ENCODE results near the gene ATG101. TPM values are rescaled to one million over a fixed set of nuclear protein-coding genes. Genes with fewer than 3 reads are reported as not detected.

ATG101 gene
- total and polyA plus RNA-seq, 2 of the 13 experiments (the other 11 are each of a cell fraction or from before 2014, with no cell fraction given): 58.2 to 67.7 TPM

- TF ChIP-seq ZNF607 (CRISPR knock-in tag; IDR thresholded peaks at IDR 0.05; ENCODE audit: borderline replicate concordance) (no peak), DNMT1 (CRISPR knock-in tag; IDR thresholded peaks at IDR 0.05) (no peak), ZIK1 (CRISPR knock-in tag; IDR thresholded peaks at IDR 0.05; ENCODE audit: borderline replicate concordance, low read depth) (no peak), HMG20B (CRISPR knock-in tag; conservative IDR thresholded peaks at IDR 0.05) (no peak), SRY (CRISPR knock-in tag; IDR thresholded peaks at IDR 0.05) (no peak), KLF15 (CRISPR knock-in tag; IDR thresholded peaks at IDR 0.05; ENCODE audit: borderline replicate concordance) (no peak), GRHL1 (CRISPR knock-in tag; conservative IDR thresholded peaks at IDR 0.05) (no peak), MYC (CRISPR knock-in tag; IDR thresholded peaks at IDR 0.05; ENCODE audit: borderline replicate concordance) (no peak), KLF12 (CRISPR knock-in tag; IDR thresholded peaks at IDR 0.05; ENCODE audit: borderline replicate concordance) (peak; percentile 76; the same call in 1 of the 2 replicates), KDM4B (CRISPR knock-in tag; IDR thresholded peaks at IDR 0.05) (no peak), ZFAT (CRISPR knock-in tag; conservative IDR thresholded peaks at IDR 0.05) (no peak), MEIS1 (CRISPR knock-in tag; IDR thresholded peaks at IDR 0.05; ENCODE audit: borderline replicate concordance) (no peak), ZNF343 (CRISPR knock-in tag; IDR thresholded peaks at IDR 0.05) (no peak), SOX6 (IDR thresholded peaks at IDR 0.05) (no peak), SOX6 (CRISPR knock-in tag; IDR thresholded peaks at IDR 0.05) (0 out of 2 replicates have a peak, but pooled peaks have one; percentile 43), NR2C2 (CRISPR knock-in tag; IDR thresholded peaks at IDR 0.05; ENCODE audit: borderline replicate concordance) (no peak), POGZ (CRISPR knock-in tag; IDR thresholded peaks at IDR 0.05) (peak; percentile 23; the same call in 1 of the 2 replicates), ZSCAN9 (CRISPR knock-in tag; IDR thresholded peaks at IDR 0.05; ENCODE audit: borderline replicate concordance) (no peak), ZNF710 (CRISPR knock-in tag; IDR thresholded peaks at IDR 0.05; ENCODE audit: borderline replicate concordance) (no peak), PAWR (CRISPR knock-in tag; IDR thresholded peaks at IDR 0.05; ENCODE audit: borderline replicate concordance) (no peak), MTF1 (CRISPR knock-in tag; IDR thresholded peaks at IDR 0.05) (no peak), ZSCAN21 (CRISPR knock-in tag; IDR thresholded peaks at IDR 0.05; ENCODE audit: borderline replicate concordance) (no peak), PHF8 (CRISPR knock-in tag; IDR thresholded peaks at IDR 0.05) (0 out of 2 replicates have a peak, but pooled peaks have one; percentile 48), RBAK (CRISPR knock-in tag; IDR thresholded peaks at IDR 0.05) (no peak), SATB2 (CRISPR knock-in tag; IDR thresholded peaks at IDR 0.05) (no peak), SP5 (CRISPR knock-in tag; IDR thresholded peaks at IDR 0.05; ENCODE audit: borderline replicate concordance, low read depth) (no peak), XRCC5 (optimal IDR thresholded peaks at IDR 0.05; ENCODE audit: low read length) (no peak), ZNF543 (CRISPR knock-in tag; IDR thresholded peaks at IDR 0.05) (peak; percentile 64; the same call in 1 of the 2 replicates), PLSCR1 (CRISPR knock-in tag; IDR thresholded peaks at IDR 0.05; ENCODE audit: borderline replicate concordance) (no peak)
Observed at GRCh38 chr12:52032804-52033445, 36.9 kb upstream of the ATG101 start (continued).

All from HepG2 (cell line).